Measurements from ENCODE around the gene FBXO15.
A peak's percentile ranks its signal among the peaks of the same experiment; 100 is the strongest.

The FBXO15 gene

GRCh38 chr18:74110976-74111375 lies 36.7 kb downstream of the FBXO15 start:
- no peak for DNase-seq
- ATAC-seq = no peak

GRCh38 chr18:74110149-74110548 lies 37.5 kb downstream of the FBXO15 start:
- DNase-seq = no peak
- ATAC-seq = no peak

GRCh38 chr18:74108460-74108859 lies 39.2 kb downstream of the FBXO15 start:
- ATAC-seq (no peak), DNase-seq (no peak)

GRCh38 chr18:74097803-74098202 lies 49.8 kb downstream of the FBXO15 start:
- DNase-seq = no peak
- no peak for ATAC-seq

GRCh38 chr18:74092922-74093321 lies 54.7 kb downstream of the FBXO15 start:
- DNase-seq = no peak
- ATAC-seq = no peak

GRCh38 chr18:74084184-74084855 lies 63.3 kb downstream of the FBXO15 start:
- ATAC-seq (no peak), DNase-seq (no peak)

- ATAC-seq (peak; percentile 60), DNase-seq (no peak)
Measured at GRCh38 chr18:74083557-74083952, 64.1 kb downstream of the FBXO15 start.

GRCh38 chr18:74082742-74083556 lies 64.7 kb downstream of the FBXO15 start:
- DNase-seq = peak; percentile 54
- peak; percentile 78 for ATAC-seq

GRCh38 chr18:74081966-74082741 lies 65.5 kb downstream of the FBXO15 start:
- DNase-seq = peak; percentile 74
- ATAC-seq = peak; percentile 87

GRCh38 chr18:74078257-74078656 lies 69.4 kb downstream of the FBXO15 start:
- DNase-seq = no peak
- ATAC-seq = no peak

- no peak for ATAC-seq
- DNase-seq = no peak
Measured at GRCh38 chr18:74074668-74075564, 72.7 kb downstream of the FBXO15 start.

- ATAC-seq (no peak), DNase-seq (no peak)
Measured at GRCh38 chr18:74073957-74074667, 73.5 kb downstream of the FBXO15 start.

GRCh38 chr18:74069178-74070050 lies 78.2 kb downstream of the FBXO15 start:
- DNase-seq (no peak), ATAC-seq (no peak)

- ATAC-seq = no peak
- no peak for DNase-seq
Measured at GRCh38 chr18:74068296-74068695, 79.3 kb downstream of the FBXO15 start.

- no peak for DNase-seq
- no peak for ATAC-seq
Measured at GRCh38 chr18:74066018-74066417, 81.6 kb downstream of the FBXO15 start.

GRCh38 chr18:74065366-74065765 lies 82.3 kb downstream of the FBXO15 start:
- ATAC-seq (no peak), DNase-seq (no peak)

- ATAC-seq (peak; percentile 65), DNase-seq (peak; percentile 48)
Measured at GRCh38 chr18:74064510-74064909, 83.1 kb downstream of the FBXO15 start.

GRCh38 chr18:74063557-74063956 lies 84.1 kb downstream of the FBXO15 start:
- DNase-seq (no peak), ATAC-seq (no peak)

- ATAC-seq = peak; percentile 81
- peak; percentile 51 for DNase-seq
Measured at GRCh38 chr18:74063023-74063422, 84.6 kb downstream of the FBXO15 start.

- DNase-seq (no peak), ATAC-seq (no peak)
Measured at GRCh38 chr18:74062037-74062436, 85.6 kb downstream of the FBXO15 start.

Data from stimulated activated naive CD8-positive, alpha-beta T cell treated with anti-CD3 and anti-CD28 coated beads, Interleukin-15, Interleukin-2, amounts not matched to agents 100 U/mL and 50 U/mL, for 24 hours (primary cell).